ENCODE data around the gene FEM1C.

FEM1C gene

GRCh38 chr5:115472271-115473025, 72.1 kb downstream of the FEM1C start:
- no peak for DNase-seq

- DNase-seq = no peak
Measured at GRCh38 chr5:115471345-115472063, 73.1 kb downstream of the FEM1C start.

- DNase-seq = no peak
Measured at GRCh38 chr5:115470921-115471320, 73.7 kb downstream of the FEM1C start.
